IMR-90 (cell line): ENCODE results near the gene LMOD1. TPM values are rescaled to one million over a fixed set of nuclear protein-coding genes. Genes with fewer than 3 reads are reported as not detected.

ENCODE experiments used
- ATAC-seq: fragments of 200-7000 bp; cut with Tn5 transposase; 2 replicates; pipeline ENCODE4 v1.9.1; 2020; ENCODE audit warnings: low read depth, mild to moderate bottlenecking, moderate library complexity
- BruUV-seq: library from RNA; stranded (reverse); fragments of 400-500 nt; replicated peaks from 2 replicates; lab custom pipeline; 2021; lab: Mats Ljungman, UMichigan
- CTCF ChIA-PET: fragments of 300-600 bp; formaldehyde crosslinking; extraction: SDS; loops from one replicate; lab custom pipeline; 2021; ENCODE audit warnings: antibody characterized with exemption; lab: Yijun Ruan, JAX
- POLR2A ChIA-PET: fragments of 300-600 bp; sonication (Branson Sonifier 250); formaldehyde crosslinking; loops from one replicate; lab custom pipeline; 2022; ENCODE audit warnings: antibody characterized with exemption; ENCODE audit not compliant: unreplicated experiment; lab: Charles Lee
- DNase-seq: peaks from one replicate; pipeline ENCODE4 v3.0.0; 2013
- H2AFZ ChIP-seq: replicated peaks from 2 replicates; pipeline ENCODE3; 2013; ENCODE audit warnings: low read length, mild to moderate bottlenecking; ENCODE audit not compliant: poor library complexity
- H2AK5ac ChIP-seq: 2 replicates; pipeline ENCODE4 v1.6.1; 2013; ENCODE audit warnings: low read depth, low read length, inconsistent platforms
- H2AK9ac ChIP-seq: replicated peaks from 2 replicates; pipeline ENCODE3; 2013; ENCODE audit warnings: mild to moderate bottlenecking, low read depth, low read length, moderate library complexity; ENCODE audit not compliant: poor library complexity
- H2BK120ac ChIP-seq: 2 replicates; pipeline ENCODE4 v1.6.1; 2013; ENCODE audit warnings: low read depth, low read length, inconsistent platforms
- H2BK15ac ChIP-seq: 3 replicates; pipeline ENCODE4 v1.6.1; 2013; ENCODE audit warnings: low read depth, low read length, inconsistent platforms
- H2BK20ac ChIP-seq: 2 replicates; pipeline ENCODE4 v1.6.1; 2013; ENCODE audit warnings: low read depth, mild to moderate bottlenecking, inconsistent platforms, low read length, moderate library complexity
- H2BK5ac ChIP-seq: 2 replicates; pipeline ENCODE4 v1.6.1; 2013; ENCODE audit warnings: mild to moderate bottlenecking, low read depth, low read length, inconsistent platforms; ENCODE audit not compliant: poor library complexity, severe bottlenecking
- H3K14ac ChIP-seq: replicated peaks from 2 replicates; pipeline ENCODE4 v1.6.1; 2013; ENCODE audit warnings: low read depth, low read length, inconsistent platforms
- H3K18ac ChIP-seq: 2 replicates; pipeline ENCODE4 v1.6.1; 2013; ENCODE audit warnings: low read depth, low read length, control low read depth
- H3K23ac ChIP-seq: 2 replicates; pipeline ENCODE4 v1.6.1; 2013; ENCODE audit warnings: low read depth, low read length, inconsistent platforms
- H3K27ac ChIP-seq: 2 replicates; pipeline ENCODE4 v1.5.1; 2013; ENCODE audit warnings: mild to moderate bottlenecking, control low read depth, low read length; ENCODE audit not compliant: insufficient read depth
- H3K27me3 ChIP-seq: 2 replicates; pipeline ENCODE4 v1.6.1; 2013; ENCODE audit warnings: low read length; ENCODE audit not compliant: control insufficient read depth, insufficient read depth
- H3K36me3 ChIP-seq: 2 replicates; pipeline ENCODE4 v1.6.1; 2013; ENCODE audit warnings: low read length, mixed read lengths; ENCODE audit not compliant: control insufficient read depth, insufficient read depth
- H3K4ac ChIP-seq: 2 replicates; pipeline ENCODE4 v1.6.1; 2013; ENCODE audit warnings: low read depth, low read length, inconsistent platforms
- H3K4me1 ChIP-seq: 2 replicates; pipeline ENCODE4 v1.6.1; 2013; ENCODE audit warnings: low read length, mixed read lengths; ENCODE audit not compliant: control insufficient read depth, insufficient read depth
- H3K4me2 ChIP-seq: 2 replicates; pipeline ENCODE4 v1.6.1; 2013; ENCODE audit warnings: low read depth, mild to moderate bottlenecking, control low read depth, low read length, moderate library complexity
- H3K4me3 ChIP-seq: 2 replicates; pipeline ENCODE4 v1.5.1; 2013; ENCODE audit warnings: low read depth, mild to moderate bottlenecking, control low read depth, low read length, moderate library complexity; ENCODE audit not compliant: insufficient read depth
- H3K56ac ChIP-seq: 2 replicates; pipeline ENCODE4 v1.6.1; 2013; ENCODE audit warnings: low read length, inconsistent platforms; ENCODE audit not compliant: insufficient read depth; ENCODE audit errors: extremely low read depth
- H3K79me1 ChIP-seq, 2 experiments: 2 replicates each; pipeline ENCODE4 v1.6.1; 2013; ENCODE audit warnings: low read length in 2 of 2, inconsistent platforms in 1 of 2, low read depth in 1 of 2
- H3K9ac ChIP-seq: 2 replicates; pipeline ENCODE4 v1.6.1; 2013; ENCODE audit warnings: low read depth, low read length, control low read depth
- H3K9me1 ChIP-seq: 2 replicates; pipeline ENCODE4 v1.6.1; 2013; ENCODE audit warnings: low read length, inconsistent platforms; ENCODE audit not compliant: insufficient read depth
- H3K9me3 ChIP-seq: 2 replicates; pipeline ENCODE4 v1.6.1; 2013; ENCODE audit warnings: low read length; ENCODE audit not compliant: control insufficient read depth, insufficient read depth
- H4K20me1 ChIP-seq: 2 replicates; pipeline ENCODE4 v1.6.1; 2013; ENCODE audit warnings: low read length, inconsistent platforms; ENCODE audit not compliant: insufficient read depth
- H4K5ac ChIP-seq: 2 replicates; pipeline ENCODE4 v1.6.1; 2013; ENCODE audit warnings: mild to moderate bottlenecking, low read depth, low read length, control low read depth
- H4K8ac ChIP-seq, 2 experiments: 2 replicates each; pipeline ENCODE4 v1.6.1; 2013; ENCODE audit warnings: low read depth in 2 of 2, low read length in 2 of 2, control low read depth in 1 of 2, inconsistent platforms in 1 of 2
- H4K91ac ChIP-seq: 2 replicates; pipeline ENCODE4 v1.6.1; 2013; ENCODE audit warnings: low read depth, low read length, inconsistent platforms; ENCODE audit not compliant: insufficient read depth
- CEBPB ChIP-seq: IDR thresholded peaks from 2 replicates; pipeline ENCODE4 v1.6.1; 2012; ENCODE audit warnings: low read depth, low read length, improper control_type of control experiment
- CHD1 ChIP-seq: IDR thresholded peaks from 2 replicates; pipeline ENCODE4 v1.6.1; 2012; ENCODE audit warnings: low read depth, low read length, improper control_type of control experiment
- FOS ChIP-seq: fragments of 150-350 bp; IDR thresholded peaks from 2 replicates; pipeline ENCODE4 v1.6.1; 2016; ENCODE audit warnings: low read depth, low read length
- MAFK ChIP-seq: IDR thresholded peaks from 2 replicates; pipeline ENCODE4 v1.6.1; 2012; ENCODE audit warnings: low read depth, low read length, improper control_type of control experiment
- MAZ ChIP-seq: IDR thresholded peaks from 2 replicates; pipeline ENCODE4 v1.6.1; 2012; ENCODE audit warnings: low read depth, mild to moderate bottlenecking, low read length, improper control_type of control experiment, moderate library complexity, borderline replicate concordance
- MXI1 ChIP-seq: IDR thresholded peaks from 2 replicates; pipeline ENCODE4 v1.6.1; 2012; ENCODE audit warnings: low read depth, mild to moderate bottlenecking, low read length, moderate library complexity, borderline replicate concordance
- NFE2L2 ChIP-seq: fragments of 150-350 bp; IDR thresholded peaks from 2 replicates; pipeline ENCODE4 v1.6.1; 2016; ENCODE audit warnings: low read depth, mild to moderate bottlenecking, low read length
- POLR2A ChIP-seq: IDR thresholded peaks from 2 replicates; pipeline ENCODE4 v1.6.1; 2012; ENCODE audit warnings: mild to moderate bottlenecking, low read depth, low read length
- RCOR1 ChIP-seq: IDR thresholded peaks from 2 replicates; pipeline ENCODE4 v1.6.1; 2012; ENCODE audit warnings: mild to moderate bottlenecking, low read length, improper control_type of control experiment; ENCODE audit not compliant: insufficient replicate concordance
- RFX5 ChIP-seq: IDR thresholded peaks from 2 replicates; pipeline ENCODE4 v1.8.0; 2012; ENCODE audit warnings: low read depth, mild to moderate bottlenecking, low read length, moderate library complexity
- WGBS, 2 experiments: methylation state at CpG; one replicate each; pipeline versions ENCODE4 v1.1.5 to v1.1.7; 2013; ENCODE audit warnings: missing lambda C conversion rate in 2 of 2; ENCODE audit not compliant: insufficient read length in 1 of 2; ENCODE audit errors: extremely low coverage in 2 of 2; 5-methylcytosine and 5-hydroxymethylcytosine counted together
- dilution Hi-C: fragments of 300-500 bp; cut with HindIII; formaldehyde crosslinking; loops from one replicate; pipeline ENCODE4 v1.14.3; 2018; ENCODE audit warnings: low sequenced_read_pairs; ENCODE audit not compliant: unreplicated experiment
- in situ Hi-C: fragments of 300-500 bp; cut with MboI; formaldehyde crosslinking; loops from 3 replicates; pipeline ENCODE4 v1.14.3; 2019; ENCODE audit warnings: low sequenced_read_pairs, inconsistent platforms, mixed read lengths
- intact Hi-C: fragments of 100-400 bp; cut with micrococcal nuclease; formaldehyde crosslinking; loops from 2 replicates; pipeline ENCODE4 v1.10.0; 2022
- polyA plus RNA-seq, 3 experiments: library from polyadenylated mRNA; depleted of rRNA; stranded (reverse); fragments of >200 nt; gene quantifications; 2 replicates each; pipeline ENCODE4 v1.2.3, GENCODE V29; 2012; ENCODE audit warnings: low replicate concordance in 1 of 3
- total RNA-seq: library from RNA; depleted of rRNA; stranded (reverse); fragments of >200 nt; gene quantifications from 2 replicates; pipeline ENCODE4 v1.2.3, GENCODE V29; 2012
- TF ChIP-seq, protein P1 (sequence below): conservative IDR thresholded peaks from 2 replicates; pipeline ENCODE4 v1.5.1; 2012; ENCODE audit warnings: mild to moderate bottlenecking, low read depth, low read length, improper control_type of control experiment
- TF ChIP-seq, protein P2 (sequence below): fragments of 150-350 bp; IDR thresholded peaks from 2 replicates; pipeline ENCODE4 v1.6.1; 2017; ENCODE audit warnings: mild to moderate bottlenecking, antibody characterized with exemption, low read length, low read depth
- TF ChIP-seq, protein P3 (sequence below): fragments of 150-350 bp; IDR thresholded peaks from 2 replicates; pipeline ENCODE4 v1.6.1; 2016; ENCODE audit warnings: low read depth, mild to moderate bottlenecking, low read length, moderate library complexity, borderline replicate concordance

The LMOD1 gene
- total and polyA plus RNA-seq, 2 of the 4 experiments (the other 2 are of a cell fraction) = 51.7 to 53.2 TPM

DNA sequence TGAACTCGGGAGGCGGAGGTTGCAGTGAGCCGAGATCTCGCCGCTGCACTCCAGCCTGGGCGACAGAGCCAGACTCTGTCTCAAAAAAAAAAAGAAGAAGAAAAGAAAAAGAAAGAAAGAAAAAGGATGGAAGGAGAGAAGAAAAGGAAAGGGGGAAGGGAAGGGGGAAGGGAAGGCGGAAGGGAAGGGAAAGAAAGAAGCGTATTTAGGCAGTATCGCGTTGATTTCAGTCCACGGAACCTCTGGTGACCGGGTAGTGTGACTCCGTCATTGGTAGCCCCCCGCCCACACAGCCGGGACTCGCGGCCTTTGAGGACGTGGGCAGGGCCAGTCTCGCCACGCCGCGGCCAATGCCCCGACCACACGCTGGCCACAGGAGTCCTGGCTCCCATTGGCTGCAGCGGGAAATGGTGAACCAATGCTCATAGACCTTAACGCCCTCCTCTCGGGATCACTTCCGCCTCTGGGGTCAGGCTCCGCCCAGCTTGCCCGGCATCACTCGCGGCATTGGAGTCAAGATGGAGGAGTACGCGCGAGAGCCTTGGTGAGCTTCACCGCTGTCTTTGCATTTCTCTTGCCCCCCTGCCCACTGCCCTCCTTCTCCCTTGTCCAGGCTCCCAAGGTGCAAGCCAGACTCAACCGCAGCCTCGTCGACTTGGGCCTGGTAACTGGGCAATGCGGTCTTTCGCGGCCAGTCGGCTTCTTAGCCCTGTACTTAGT, 8.8 kb upstream of the LMOD1 start, which contains the start of gene TIMM17A:
Gene TIMM17A, plus strand, starts transcription at position 495 of the 720 bp plus-strand sequence. Its CDS starts 24 bp downstream, at position 519.
- ChIA-PET CTCF (interaction anchor here (0.7 to 1.6 kb wide), 2 partner anchors 24 to 60 kb away, joined by 3 read pairs; no protein-coding TSS in a partner anchor), POLR2A (interaction anchor here (0.6 to 0.7 kb wide), 2 partner anchors 19 to 59 kb away, joined by 4 read pairs; no protein-coding TSS in a partner anchor)
- Histone ChIP-seq H3K56ac (peak within 1 kb of the TSS; percentile 86), H2BK15ac (peak within 1 kb of the TSS; percentile 85; the same call in 1 of the 3 replicates), H3K14ac (peak within 1 kb of the TSS; percentile 96), H3K18ac (peak within 1 kb of the TSS; percentile 39; the same call in 1 of the 2 replicates), H2BK20ac (no peak within 1 kb of the TSS), H3K79me1 (peaks cover 8 to 31% of the 10 kb centered on the region in 2 experiments), H4K8ac (peak within 1 kb of the TSS; percentile 88 to 95), H3K4ac (peak within 1 kb of the TSS; percentile 94), H2BK5ac (peak within 1 kb of the TSS; percentile 90), H3K23ac (peak within 1 kb of the TSS; percentile 96), H4K91ac (peak within 1 kb of the TSS; percentile 85), H3K36me3 (peaks cover 11% of the 10 kb centered on the region; the same call in 1 of the 2 replicates), H3K9ac (peak within 1 kb of the TSS; percentile 97), H3K4me3 (peak within 1 kb of the TSS; percentile 82), H2BK120ac (peak within 1 kb of the TSS; percentile 74), H4K5ac (peak within 1 kb of the TSS; percentile 80), H3K9me1 (peaks cover 3% of the 10 kb centered on the region), H3K4me1 (peaks cover 2% of the 10 kb centered on the region; the same call in 1 of the 2 replicates), H3K4me2 (peak within 1 kb of the TSS; percentile 86), H2AFZ (peak within 1 kb of the TSS; percentile 95), H2AK5ac (peak within 1 kb of the TSS; percentile 96), H3K27me3 (no peaks in the 10 kb centered on the region), H3K9me3 (no peaks in the 10 kb centered on the region), H3K27ac (peak within 1 kb of the TSS; percentile 93), H4K20me1 (no peaks in the 10 kb centered on the region), H2AK9ac (peak within 1 kb of the TSS; percentile 94)
- dilution Hi-C loops = no loop called here
- 1% methylated on average over 24 of the region's 43 CpGs; no CpG with 5 or more reads in 1 of the 2 experiments for WGBS, 2 experiments
- peak; percentile 98 for DNase-seq
- in situ Hi-C loops = loop anchor here (25.0 kb wide), 1 partner anchor 418 kb away; the partner anchor contains the start of gene NAV1
- TF ChIP-seq RFX5 (no peak), FOS (peak; percentile 2; the same call in 1 of the 2 replicates), MXI1 (peak; percentile 63; the same call in 1 of the 2 replicates), MAFK (no peak), MAZ (peak; percentile 87), RCOR1 (no peak), CEBPB (no peak), POLR2A (peak; percentile 97), NFE2L2 (no peak), CHD1 (0 out of 2 replicates have a peak, but pooled peaks have one; percentile 60)
- TF ChIP-seq, protein P1, sequence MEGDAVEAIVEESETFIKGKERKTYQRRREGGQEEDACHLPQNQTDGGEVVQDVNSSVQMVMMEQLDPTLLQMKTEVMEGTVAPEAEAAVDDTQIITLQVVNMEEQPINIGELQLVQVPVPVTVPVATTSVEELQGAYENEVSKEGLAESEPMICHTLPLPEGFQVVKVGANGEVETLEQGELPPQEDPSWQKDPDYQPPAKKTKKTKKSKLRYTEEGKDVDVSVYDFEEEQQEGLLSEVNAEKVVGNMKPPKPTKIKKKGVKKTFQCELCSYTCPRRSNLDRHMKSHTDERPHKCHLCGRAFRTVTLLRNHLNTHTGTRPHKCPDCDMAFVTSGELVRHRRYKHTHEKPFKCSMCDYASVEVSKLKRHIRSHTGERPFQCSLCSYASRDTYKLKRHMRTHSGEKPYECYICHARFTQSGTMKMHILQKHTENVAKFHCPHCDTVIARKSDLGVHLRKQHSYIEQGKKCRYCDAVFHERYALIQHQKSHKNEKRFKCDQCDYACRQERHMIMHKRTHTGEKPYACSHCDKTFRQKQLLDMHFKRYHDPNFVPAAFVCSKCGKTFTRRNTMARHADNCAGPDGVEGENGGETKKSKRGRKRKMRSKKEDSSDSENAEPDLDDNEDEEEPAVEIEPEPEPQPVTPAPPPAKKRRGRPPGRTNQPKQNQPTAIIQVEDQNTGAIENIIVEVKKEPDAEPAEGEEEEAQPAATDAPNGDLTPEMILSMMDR = no peak
- TF ChIP-seq, protein P2, sequence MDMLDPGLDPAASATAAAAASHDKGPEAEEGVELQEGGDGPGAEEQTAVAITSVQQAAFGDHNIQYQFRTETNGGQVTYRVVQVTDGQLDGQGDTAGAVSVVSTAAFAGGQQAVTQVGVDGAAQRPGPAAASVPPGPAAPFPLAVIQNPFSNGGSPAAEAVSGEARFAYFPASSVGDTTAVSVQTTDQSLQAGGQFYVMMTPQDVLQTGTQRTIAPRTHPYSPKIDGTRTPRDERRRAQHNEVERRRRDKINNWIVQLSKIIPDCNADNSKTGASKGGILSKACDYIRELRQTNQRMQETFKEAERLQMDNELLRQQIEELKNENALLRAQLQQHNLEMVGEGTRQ = no peak
- TF ChIP-seq, protein P3, sequence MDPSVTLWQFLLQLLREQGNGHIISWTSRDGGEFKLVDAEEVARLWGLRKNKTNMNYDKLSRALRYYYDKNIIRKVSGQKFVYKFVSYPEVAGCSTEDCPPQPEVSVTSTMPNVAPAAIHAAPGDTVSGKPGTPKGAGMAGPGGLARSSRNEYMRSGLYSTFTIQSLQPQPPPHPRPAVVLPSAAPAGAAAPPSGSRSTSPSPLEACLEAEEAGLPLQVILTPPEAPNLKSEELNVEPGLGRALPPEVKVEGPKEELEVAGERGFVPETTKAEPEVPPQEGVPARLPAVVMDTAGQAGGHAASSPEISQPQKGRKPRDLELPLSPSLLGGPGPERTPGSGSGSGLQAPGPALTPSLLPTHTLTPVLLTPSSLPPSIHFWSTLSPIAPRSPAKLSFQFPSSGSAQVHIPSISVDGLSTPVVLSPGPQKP = no peak
- intact Hi-C loops = loop anchor here (1.0 kb wide), 1 partner anchor 59 kb away; no protein-coding TSS in a partner anchor
- peak; percentile 100 for ATAC-seq
- BruUV-seq = no TSS peak
